Neuron (in vitro differentiated cells): ENCODE results near the gene FLT1.
A peak's percentile ranks its signal among the peaks of the same experiment; 100 is the strongest.

Experiments
- H2AFZ ChIP-seq: one replicate; pipeline ENCODE4 v1.6.1; 2013; ENCODE audit warnings: low read depth, mild to moderate bottlenecking, inconsistent platforms, low read length, moderate library complexity
- H3K27me3 ChIP-seq: one replicate; pipeline ENCODE4 v1.6.1; 2013; ENCODE audit warnings: low read length; ENCODE audit not compliant: insufficient read depth
- H3K36me3 ChIP-seq: one replicate; pipeline ENCODE4 v1.6.1; 2013; ENCODE audit warnings: low read length; ENCODE audit not compliant: insufficient read depth
- H3K4me1 ChIP-seq: one replicate; pipeline ENCODE4 v1.6.1; 2013; ENCODE audit warnings: low read length; ENCODE audit not compliant: insufficient read depth
- H3K4me3 ChIP-seq: 2 replicates; pipeline ENCODE4 v1.5.1; 2013; ENCODE audit warnings: mild to moderate bottlenecking, low read length, moderate library complexity
- H3K9me3 ChIP-seq: one replicate; pipeline ENCODE4 v1.6.1; 2013; ENCODE audit warnings: low read length

The FLT1 gene

GRCh38 chr13:28494778-28495537 is at the start of gene FLT1:
TSS of gene FLT1 (minus strand) at chr13:28495128. CDS start at chr13:28494843, 285 bp downstream.
- Histone ChIP-seq H3K27me3 (peaks cover 92% of the 10 kb centered on the region), H2AFZ (peak within 1 kb of the TSS; percentile 87), H3K9me3 (no peaks in the 10 kb centered on the region), H3K4me3 (peak within 1 kb of the TSS; percentile 22), H3K4me1 (peaks cover 11% of the 10 kb centered on the region), H3K36me3 (no peaks in the 10 kb centered on the region)

- Histone ChIP-seq H3K36me3 (no peaks in the 10 kb centered on the region), H3K4me3 (no peak overlapping the region), H3K27me3 (peaks cover 3% of the 10 kb centered on the region), H3K9me3 (no peaks in the 10 kb centered on the region), H3K4me1 (no peaks in the 10 kb centered on the region), H2AFZ (no peak overlapping the region)
These were observed 49.1 kb upstream of the FLT1 start for GRCh38 chr13:28544026-28544425.

GRCh38 chr13:28542804-28543203 is 47.9 kb upstream of the FLT1 start:
- no peaks in the 10 kb centered on the region for H3K36me3 ChIP-seq
- no peaks in the 10 kb centered on the region for H3K4me1 ChIP-seq
- no peak overlapping the region for H3K4me3 ChIP-seq
- H2AFZ ChIP-seq = no peak overlapping the region
- H3K9me3 ChIP-seq = no peaks in the 10 kb centered on the region
- H3K27me3 ChIP-seq = peaks cover 3% of the 10 kb centered on the region

- Histone ChIP-seq H3K4me3 (no peak overlapping the region), H3K36me3 (no peaks in the 10 kb centered on the region), H3K27me3 (peaks cover 3% of the 10 kb centered on the region), H3K9me3 (no peaks in the 10 kb centered on the region), H3K4me1 (no peaks in the 10 kb centered on the region), H2AFZ (no peak overlapping the region)
These were observed 47.0 kb upstream of the FLT1 start for GRCh38 chr13:28541966-28542365.

- Histone ChIP-seq H3K27me3 (peaks cover 3% of the 10 kb centered on the region), H3K9me3 (peaks cover 3% of the 10 kb centered on the region), H3K4me1 (no peaks in the 10 kb centered on the region), H3K4me3 (no peak overlapping the region), H3K36me3 (no peaks in the 10 kb centered on the region), H2AFZ (no peak overlapping the region)
These were observed 45.7 kb upstream of the FLT1 start for GRCh38 chr13:28540612-28541011.

- Histone ChIP-seq H3K4me3 (no peak overlapping the region), H3K27me3 (peaks cover 6% of the 10 kb centered on the region), H3K9me3 (peaks cover 9% of the 10 kb centered on the region), H3K36me3 (no peaks in the 10 kb centered on the region), H3K4me1 (no peaks in the 10 kb centered on the region), H2AFZ (no peak overlapping the region)
These were observed 44.8 kb upstream of the FLT1 start for GRCh38 chr13:28539625-28540286.

GRCh38 chr13:28538932-28539331 is 44.0 kb upstream of the FLT1 start:
- Histone ChIP-seq H3K4me3 (no peak overlapping the region), H3K36me3 (no peaks in the 10 kb centered on the region), H3K27me3 (peaks cover 15% of the 10 kb centered on the region), H3K4me1 (no peaks in the 10 kb centered on the region), H2AFZ (no peak overlapping the region), H3K9me3 (peaks cover 13% of the 10 kb centered on the region)

GRCh38 chr13:28537171-28537570 is 42.2 kb upstream of the FLT1 start:
- Histone ChIP-seq H2AFZ (no peak overlapping the region), H3K36me3 (no peaks in the 10 kb centered on the region), H3K4me3 (no peak overlapping the region), H3K4me1 (peaks cover 3% of the 10 kb centered on the region), H3K27me3 (peaks cover 29% of the 10 kb centered on the region), H3K9me3 (peaks cover 13% of the 10 kb centered on the region)

- H3K9me3 ChIP-seq = peaks cover 13% of the 10 kb centered on the region
- no peak overlapping the region for H2AFZ ChIP-seq
- H3K36me3 ChIP-seq = no peaks in the 10 kb centered on the region
- H3K4me3 ChIP-seq = no peak overlapping the region
- H3K4me1 ChIP-seq = peaks cover 4% of the 10 kb centered on the region
- H3K27me3 ChIP-seq = peaks cover 34% of the 10 kb centered on the region
These were observed 41.4 kb upstream of the FLT1 start for GRCh38 chr13:28536371-28536770.

GRCh38 chr13:28535734-28536133 is 40.8 kb upstream of the FLT1 start:
- Histone ChIP-seq H3K36me3 (no peaks in the 10 kb centered on the region), H3K9me3 (peaks cover 13% of the 10 kb centered on the region), H3K4me1 (peaks cover 8% of the 10 kb centered on the region), H2AFZ (no peak overlapping the region), H3K4me3 (no peak overlapping the region), H3K27me3 (peaks cover 40% of the 10 kb centered on the region)

GRCh38 chr13:28534801-28535200 is 39.9 kb upstream of the FLT1 start:
- H3K9me3 ChIP-seq = peaks cover 13% of the 10 kb centered on the region
- H3K4me1 ChIP-seq = peaks cover 8% of the 10 kb centered on the region
- H3K36me3 ChIP-seq = no peaks in the 10 kb centered on the region
- no peak overlapping the region for H3K4me3 ChIP-seq
- no peak overlapping the region for H2AFZ ChIP-seq
- peaks cover 50% of the 10 kb centered on the region for H3K27me3 ChIP-seq

- Histone ChIP-seq H2AFZ (no peak overlapping the region), H3K27me3 (peaks cover 50% of the 10 kb centered on the region), H3K4me3 (no peak overlapping the region), H3K4me1 (peaks cover 8% of the 10 kb centered on the region), H3K36me3 (no peaks in the 10 kb centered on the region), H3K9me3 (peaks cover 13% of the 10 kb centered on the region)
These were observed 39.3 kb upstream of the FLT1 start for GRCh38 chr13:28534210-28534609.

- H2AFZ ChIP-seq = no peak overlapping the region
- peaks cover 13% of the 10 kb centered on the region for H3K9me3 ChIP-seq
- no peaks in the 10 kb centered on the region for H3K36me3 ChIP-seq
- H3K4me1 ChIP-seq = peaks cover 8% of the 10 kb centered on the region
- H3K27me3 ChIP-seq = peaks cover 54% of the 10 kb centered on the region
- H3K4me3 ChIP-seq = no peak overlapping the region
These were observed 38.7 kb upstream of the FLT1 start for GRCh38 chr13:28533441-28534166.
